ENCODE data around the gene RNU5B-1. TPM values are rescaled to one million over a fixed set of nuclear protein-coding genes. Genes with fewer than 3 reads are reported as not detected.

The RNU5B-1 gene
- total RNA-seq = not detected in 2 replicates

GRCh38 chr15:65304381-65305149 is at the start of gene RNU5B-1:
Gene RNU5B-1 (plus strand): TSS chr15:65304677.

GRCh38 chr15:65286704-65287519 is 17.6 kb upstream of the RNU5B-1 start, which contains the start of gene PARP16:
Gene PARP16 (minus strand): TSS chr15:65286883. CDS start chr15:65286426, 457 bp downstream.

Other genes with a start within 250 kb of the RNU5B-1 start
- not detected in 2 replicates for gene RASL12, start 236.7 kb upstream of the RNU5B-1 start, total RNA-seq
- gene KBTBD13, start 227.9 kb upstream of the RNU5B-1 start, total RNA-seq = not detected in 2 replicates
- 0.33 and 0.89 TPM in 2 replicates for gene UBAP1L, start 189.5 kb upstream of the RNU5B-1 start, total RNA-seq
- 9.9 TPM in 2 replicates for gene PDCD7, start 170.9 kb upstream of the RNU5B-1 start, total RNA-seq
- 15.3 and 15.8 TPM in 2 replicates for gene CLPX, start 119.3 kb upstream of the RNU5B-1 start, total RNA-seq
- gene CILP, start 93.2 kb upstream of the RNU5B-1 start, total RNA-seq = 0.13 TPM in 1 of 2 replicates, not detected in the other
- gene PARP16, start 17.8 kb upstream of the RNU5B-1 start, total RNA-seq = 6.2 and 11.9 TPM in 2 replicates
- gene RNU5A-1, start 8.6 kb upstream of the RNU5B-1 start, total RNA-seq = not detected in 2 replicates
- gene IGDCC3, start 73.3 kb downstream of the RNU5B-1 start, total RNA-seq = 0.25 TPM in 1 of 2 replicates, not detected in the other
- gene IGDCC4, start 118.3 kb downstream of the RNU5B-1 start, total RNA-seq = 2.3 and 7.9 TPM in 2 replicates
- 19.6 and 20.0 TPM in 2 replicates for gene DPP8, start 213.0 kb downstream of the RNU5B-1 start, total RNA-seq
- gene HACD3, start 225.8 kb downstream of the RNU5B-1 start, total RNA-seq = 69.3 and 87.8 TPM in 2 replicates